ENCODE results near the gene PSME1.

PSME1 gene

DNA sequence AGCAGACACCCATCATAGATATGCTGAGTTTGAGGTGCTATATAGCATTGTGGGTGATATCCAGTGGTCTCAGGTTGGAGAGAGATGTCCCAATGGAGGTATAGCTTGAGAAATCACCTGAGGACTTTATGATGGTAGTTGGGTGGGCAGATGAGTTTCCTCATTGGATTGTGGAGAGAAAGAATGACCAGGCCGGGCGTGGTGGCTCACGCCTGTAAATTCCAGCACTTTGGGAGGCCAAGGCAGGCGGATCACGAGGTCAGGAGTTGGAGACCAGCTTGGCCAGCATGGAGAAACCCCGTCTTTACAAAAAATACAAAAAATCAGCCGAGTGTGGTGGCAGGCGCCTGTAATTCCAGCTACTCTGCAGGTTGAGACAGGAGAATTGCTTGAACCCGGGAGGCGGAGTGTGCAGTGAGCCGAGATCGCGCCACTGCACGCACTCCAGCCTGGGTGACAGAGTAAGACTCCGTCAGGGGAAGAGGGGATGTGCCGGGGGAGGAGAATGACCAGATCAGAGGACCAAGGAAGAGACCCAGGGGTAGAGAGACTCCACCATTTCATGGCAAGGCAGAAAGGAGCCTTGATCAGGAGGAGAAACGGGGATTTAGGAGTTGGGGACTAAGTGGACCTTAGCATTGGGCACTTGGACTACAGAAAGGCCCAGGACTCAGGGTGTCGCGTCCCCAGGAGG lies 42.6 kb upstream of the PSME1 start:
- TF ChIP-seq, protein P1, sequence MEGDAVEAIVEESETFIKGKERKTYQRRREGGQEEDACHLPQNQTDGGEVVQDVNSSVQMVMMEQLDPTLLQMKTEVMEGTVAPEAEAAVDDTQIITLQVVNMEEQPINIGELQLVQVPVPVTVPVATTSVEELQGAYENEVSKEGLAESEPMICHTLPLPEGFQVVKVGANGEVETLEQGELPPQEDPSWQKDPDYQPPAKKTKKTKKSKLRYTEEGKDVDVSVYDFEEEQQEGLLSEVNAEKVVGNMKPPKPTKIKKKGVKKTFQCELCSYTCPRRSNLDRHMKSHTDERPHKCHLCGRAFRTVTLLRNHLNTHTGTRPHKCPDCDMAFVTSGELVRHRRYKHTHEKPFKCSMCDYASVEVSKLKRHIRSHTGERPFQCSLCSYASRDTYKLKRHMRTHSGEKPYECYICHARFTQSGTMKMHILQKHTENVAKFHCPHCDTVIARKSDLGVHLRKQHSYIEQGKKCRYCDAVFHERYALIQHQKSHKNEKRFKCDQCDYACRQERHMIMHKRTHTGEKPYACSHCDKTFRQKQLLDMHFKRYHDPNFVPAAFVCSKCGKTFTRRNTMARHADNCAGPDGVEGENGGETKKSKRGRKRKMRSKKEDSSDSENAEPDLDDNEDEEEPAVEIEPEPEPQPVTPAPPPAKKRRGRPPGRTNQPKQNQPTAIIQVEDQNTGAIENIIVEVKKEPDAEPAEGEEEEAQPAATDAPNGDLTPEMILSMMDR (IDR thresholded peaks at IDR 0.05; ENCODE audit: low read depth, low read length): no peak
- H3K4me3 ChIP-seq (ENCODE audit: low read depth, low read length): peak overlapping the region; percentile 74

DNA sequence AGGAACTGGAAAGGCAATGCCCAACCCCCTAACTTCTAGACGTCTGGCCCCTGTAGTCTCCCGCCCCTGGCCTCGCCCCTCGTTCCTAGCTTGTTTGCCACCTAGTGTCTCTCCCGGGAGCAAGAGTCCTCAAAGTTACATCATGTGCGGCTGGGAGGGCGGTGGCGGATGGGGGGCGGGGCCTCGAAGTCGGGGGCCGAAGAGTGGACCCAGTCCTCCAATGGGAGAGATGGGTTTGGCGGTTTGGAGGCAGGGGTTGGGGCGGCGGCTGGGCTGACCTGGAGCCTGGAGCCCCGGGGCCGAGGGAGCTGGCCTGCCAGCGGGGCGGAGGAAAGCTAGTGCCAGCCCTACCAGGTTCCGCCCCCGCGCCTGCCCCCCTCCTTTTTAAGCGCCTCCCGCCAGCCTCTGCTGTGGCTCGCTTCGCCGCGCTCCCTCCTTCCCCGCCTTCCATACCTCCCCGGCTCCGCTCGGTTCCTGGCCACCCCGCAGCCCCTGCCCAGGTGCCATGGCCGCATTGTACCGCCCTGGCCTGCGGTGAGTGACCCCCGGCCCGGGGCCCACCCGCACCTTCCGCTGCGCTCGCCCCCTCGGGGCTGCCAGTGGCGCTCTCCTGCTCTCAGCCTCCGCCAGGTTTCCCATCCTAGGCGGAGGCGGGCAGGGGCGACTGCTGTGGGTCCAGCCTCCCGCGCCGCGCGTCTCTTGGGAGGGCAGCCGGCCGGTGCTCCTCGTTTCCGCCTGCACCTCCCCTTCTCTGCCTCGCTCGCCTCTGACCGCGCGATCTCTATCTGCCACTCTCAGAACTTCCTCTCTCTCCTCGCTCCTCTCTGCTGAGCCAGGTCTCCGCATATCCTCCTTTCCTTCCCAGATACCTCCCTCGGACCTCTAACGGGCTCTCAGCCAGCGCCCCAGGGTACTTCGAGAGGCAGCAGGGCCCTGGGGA lies 41.8 kb upstream of the PSME1 start, which contains the start of gene PCK2:
Gene PCK2 (plus strand): TSS at position 411 of the 940 bp plus-strand sequence. CDS start 95 bp downstream, at position 506.
- TF ChIP-seq, protein P1 (IDR thresholded peaks at IDR 0.05; ENCODE audit: low read depth, low read length): no peak
- peak within 1 kb of the TSS; percentile 74 for H3K4me3 ChIP-seq (ENCODE audit: low read depth, low read length)

DNA sequence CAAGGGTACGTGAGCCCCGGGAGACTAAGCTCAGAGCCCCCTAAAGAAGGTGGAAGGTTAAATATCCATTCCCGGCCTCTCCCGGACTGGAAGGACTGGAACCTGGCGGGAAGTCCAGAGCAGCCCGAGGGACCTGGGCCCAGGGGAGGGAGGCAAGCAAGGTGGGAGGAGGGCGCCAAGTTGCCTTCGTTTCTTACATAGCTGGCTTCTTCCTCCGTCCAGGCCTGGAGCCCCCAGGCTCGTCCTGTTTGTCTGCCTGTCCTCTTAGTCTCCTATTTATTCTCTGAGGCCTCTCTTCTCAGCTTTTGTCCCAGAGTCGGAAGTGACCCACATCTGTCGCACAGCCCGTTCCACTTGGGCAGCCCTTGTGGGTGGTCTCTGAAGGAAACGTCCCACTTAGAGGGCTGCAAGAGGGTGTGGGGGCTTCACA lies 41.1 kb upstream of the PSME1 start:
- TF ChIP-seq, protein P1 (IDR thresholded peaks at IDR 0.05; ENCODE audit: low read depth, low read length): no peak
- peak overlapping the region; percentile 74 for H3K4me3 ChIP-seq (ENCODE audit: low read depth, low read length)

DNA sequence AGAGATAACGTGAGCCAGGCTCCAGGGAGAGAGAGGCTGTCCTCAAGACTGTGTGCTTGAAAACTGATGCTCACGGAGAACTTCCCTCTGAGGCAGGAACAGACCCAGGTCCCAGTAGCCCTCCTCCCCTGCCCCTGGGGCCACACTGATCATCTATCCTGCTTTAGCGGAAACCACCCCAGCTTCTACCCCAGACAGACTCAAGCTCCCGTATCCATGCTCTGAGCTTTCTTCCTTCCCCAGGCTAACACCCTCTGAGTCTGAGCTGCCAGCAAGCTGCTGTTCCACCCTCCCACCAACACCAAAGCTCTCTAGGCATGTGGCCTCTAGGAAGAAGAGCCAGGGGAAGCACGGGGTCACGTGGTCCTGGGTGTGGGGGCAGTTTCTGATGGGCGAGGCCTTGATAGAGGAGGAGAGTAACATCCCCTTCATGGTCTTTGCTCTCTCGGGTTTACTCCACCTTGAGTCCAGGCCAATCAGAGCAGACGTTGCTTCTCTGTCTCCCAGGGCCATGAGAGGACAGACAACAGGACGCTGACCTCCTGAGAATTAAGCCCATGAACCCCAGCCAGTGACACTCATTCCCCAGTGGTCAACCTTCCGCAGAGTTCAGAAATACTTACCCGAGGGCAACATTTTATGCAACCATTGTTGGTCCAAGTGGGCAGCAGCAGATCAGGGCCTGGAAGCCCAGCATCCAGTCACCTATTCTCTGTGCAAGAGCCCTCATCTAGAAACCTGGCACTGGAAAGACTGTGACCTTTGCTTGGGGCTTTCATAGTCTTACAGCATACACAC lies 40.5 kb upstream of the PSME1 start:
- TF ChIP-seq, protein P1 (IDR thresholded peaks at IDR 0.05; ENCODE audit: low read depth, low read length): no peak
- H3K4me3 ChIP-seq (ENCODE audit: low read depth, low read length): peak overlapping the region; percentile 74

DNA sequence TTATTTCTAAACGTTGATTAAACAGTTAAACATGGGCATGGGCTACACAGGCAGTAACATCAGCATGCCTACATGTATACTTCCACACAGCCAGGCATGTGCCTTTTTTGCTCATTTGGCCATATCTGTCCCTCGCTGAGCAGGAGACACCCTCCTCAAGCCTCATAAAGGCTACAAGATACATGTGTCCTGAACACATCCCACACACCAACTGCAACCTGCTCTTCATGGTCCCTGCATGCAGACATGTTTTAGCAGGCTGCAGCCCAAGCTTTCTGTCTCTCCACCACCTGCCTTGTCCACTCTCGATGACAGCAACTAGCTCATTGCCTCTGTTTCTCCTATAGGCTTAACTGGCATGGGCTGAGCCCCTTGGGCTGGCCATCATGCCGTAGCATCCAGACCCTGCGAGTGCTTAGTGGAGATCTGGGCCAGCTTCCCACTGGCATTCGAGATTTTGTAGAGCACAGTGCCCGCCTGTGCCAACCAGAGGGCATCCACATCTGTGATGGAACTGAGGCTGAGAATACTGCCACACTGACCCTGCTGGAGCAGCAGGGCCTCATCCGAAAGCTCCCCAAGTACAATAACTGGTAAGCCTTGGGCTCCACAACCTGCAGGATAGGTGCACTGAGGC lies 39.3 kb upstream of the PSME1 start:
- TF ChIP-seq, protein P1 (IDR thresholded peaks at IDR 0.05; ENCODE audit: low read depth, low read length): no peak

DNA sequence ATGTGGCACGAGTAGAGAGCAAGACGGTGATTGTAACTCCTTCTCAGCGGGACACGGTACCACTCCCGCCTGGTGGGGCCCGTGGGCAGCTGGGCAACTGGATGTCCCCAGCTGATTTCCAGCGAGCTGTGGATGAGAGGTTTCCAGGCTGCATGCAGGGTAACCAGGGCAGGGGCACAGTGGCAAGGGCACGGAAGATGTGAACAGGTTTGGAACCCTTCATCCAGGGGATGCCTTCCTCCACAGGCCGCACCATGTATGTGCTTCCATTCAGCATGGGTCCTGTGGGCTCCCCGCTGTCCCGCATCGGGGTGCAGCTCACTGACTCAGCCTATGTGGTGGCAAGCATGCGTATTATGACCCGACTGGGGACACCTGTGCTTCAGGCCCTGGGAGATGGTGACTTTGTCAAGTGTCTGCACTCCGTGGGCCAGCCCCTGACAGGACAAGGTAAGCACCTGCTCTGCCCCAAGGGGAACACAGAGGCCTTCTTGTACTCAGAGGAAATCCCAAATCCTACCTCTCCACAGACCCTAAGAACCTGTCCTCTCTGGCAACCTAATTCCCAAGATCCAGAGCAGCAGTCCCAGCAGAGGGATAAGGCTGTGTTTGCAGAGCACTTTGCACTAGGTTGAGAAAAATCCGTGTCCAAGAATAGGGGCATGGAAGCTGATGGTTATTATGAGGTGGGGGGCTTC lies 37.6 kb upstream of the PSME1 start:
- TF ChIP-seq, protein P1 (IDR thresholded peaks at IDR 0.05; ENCODE audit: low read depth, low read length): no peak
- H3K4me3 ChIP-seq (ENCODE audit: low read depth, low read length): no peak overlapping the region

More for the DNA sequence above, 39.3 kb upstream of the PSME1 start:
- H3K4me3 ChIP-seq (ENCODE audit: low read depth, low read length): no peak overlapping the region

All from WI38 (cell line).